KBM-7 (cell line): ENCODE measurements around the gene FGF1.

Source experiments
- DNase-seq: peaks from one replicate; pipeline ENCODE4 v3.0.0-alpha.2; 2015
- in situ Hi-C: fragments of 300-500 bp; cut with MboI; formaldehyde crosslinking; loops from 2 replicates; pipeline ENCODE4 v1.14.3; 2020; ENCODE audit warnings: low sequenced_read_pairs, low pct_unique_long_range_greater_than_20kb, mixed read lengths

FGF1 gene

DNA sequence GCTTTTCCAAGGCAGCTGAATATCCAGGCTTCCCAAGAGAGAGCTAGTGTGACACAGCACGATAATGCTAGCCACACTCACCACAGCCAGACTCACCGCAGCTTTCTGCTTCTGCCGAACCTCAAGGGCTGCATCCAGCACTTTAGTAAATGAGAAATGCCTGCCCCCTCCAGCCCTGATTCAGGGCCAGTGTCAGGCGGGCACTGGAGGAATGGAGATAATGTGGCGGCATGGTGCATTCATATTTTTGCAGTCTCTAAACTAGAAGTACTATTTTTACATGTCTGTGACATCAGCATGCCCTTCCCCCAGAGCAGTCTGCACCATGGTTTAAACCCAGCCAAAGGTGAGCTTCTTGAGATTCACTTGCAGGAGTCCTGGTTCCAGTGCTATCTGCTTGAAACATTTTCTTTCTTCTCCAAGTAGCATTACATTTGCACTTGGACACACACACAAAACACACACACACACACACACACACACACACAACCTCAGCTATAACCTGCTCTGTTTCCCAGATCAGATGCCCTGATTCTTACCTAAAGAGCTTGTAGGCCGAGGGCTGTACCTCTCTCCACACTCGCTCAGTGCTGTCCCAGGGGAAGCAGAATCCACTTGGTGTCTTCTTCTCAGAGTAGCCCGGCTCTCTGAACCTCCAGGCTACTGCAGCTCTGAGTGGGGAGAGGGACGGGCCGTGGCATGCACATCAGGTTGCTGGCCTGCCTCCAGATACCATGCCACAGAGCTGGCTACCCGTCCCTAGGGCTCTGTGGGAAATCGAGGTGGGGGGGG lies at the start of gene FGF1:
TSS of gene FGF1 (minus strand) at position 673 of the 792 bp plus-strand sequence. CDS start 71,963 bp downstream, outside the sequence.
- DNase-seq: no peak
- in situ Hi-C loops: loop anchor here (25.0 kb wide), 1 partner anchor 523 kb away; no protein-coding TSS in a partner anchor

- DNase-seq: no peak
- in situ Hi-C loops: loop anchor here (10.0 kb wide), 1 partner anchor 157 kb away; no protein-coding TSS in a partner anchor
Measured at GRCh38 chr5:142727735-142728047, 41.8 kb upstream of the FGF1 start.

DNA sequence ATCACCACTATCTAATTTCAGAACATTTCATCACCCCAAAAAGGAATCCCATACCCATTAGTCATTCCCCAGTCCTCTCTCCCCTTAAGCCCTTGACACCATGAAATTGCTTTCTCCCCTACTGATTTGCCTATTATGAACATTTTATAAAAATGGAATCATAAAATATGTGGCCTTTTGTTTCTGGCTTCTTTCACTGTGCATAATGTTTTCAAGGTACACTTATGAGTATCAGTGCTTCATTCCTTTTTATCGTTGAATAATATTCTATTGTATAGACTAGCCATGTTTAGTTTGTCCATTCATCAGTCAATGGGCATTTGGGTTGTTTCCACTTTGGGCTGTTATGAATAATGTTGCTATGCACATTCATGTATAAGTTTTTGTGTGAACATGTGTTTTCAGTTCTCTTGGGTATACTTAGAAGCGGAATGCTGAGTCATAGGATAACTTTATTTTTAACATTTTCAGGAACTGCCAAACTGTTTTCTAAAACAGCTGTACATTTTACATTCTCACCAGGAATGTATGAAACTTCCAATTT lies 40.4 kb upstream of the FGF1 start:
- in situ Hi-C loops: loop anchor here (10.0 kb wide), 1 partner anchor 159 kb away; no protein-coding TSS in a partner anchor
- DNase-seq: peak; percentile 23

- in situ Hi-C loops: loop anchor here (10.0 kb wide), 1 partner anchor 159 kb away; no protein-coding TSS in a partner anchor
- DNase-seq: no peak
Measured at GRCh38 chr5:142725231-142726187, 39.6 kb upstream of the FGF1 start.

- in situ Hi-C loops: loop anchor here (10.0 kb wide), 1 partner anchor 160 kb away; no protein-coding TSS in a partner anchor
- no peak for DNase-seq
Measured at GRCh38 chr5:142724821-142725220, 38.9 kb upstream of the FGF1 start.

- in situ Hi-C loops: loop anchor here (10.0 kb wide), 1 partner anchor 162 kb away; no protein-coding TSS in a partner anchor
- no peak for DNase-seq
Measured at GRCh38 chr5:142722896-142723295, 37.0 kb upstream of the FGF1 start.

DNA sequence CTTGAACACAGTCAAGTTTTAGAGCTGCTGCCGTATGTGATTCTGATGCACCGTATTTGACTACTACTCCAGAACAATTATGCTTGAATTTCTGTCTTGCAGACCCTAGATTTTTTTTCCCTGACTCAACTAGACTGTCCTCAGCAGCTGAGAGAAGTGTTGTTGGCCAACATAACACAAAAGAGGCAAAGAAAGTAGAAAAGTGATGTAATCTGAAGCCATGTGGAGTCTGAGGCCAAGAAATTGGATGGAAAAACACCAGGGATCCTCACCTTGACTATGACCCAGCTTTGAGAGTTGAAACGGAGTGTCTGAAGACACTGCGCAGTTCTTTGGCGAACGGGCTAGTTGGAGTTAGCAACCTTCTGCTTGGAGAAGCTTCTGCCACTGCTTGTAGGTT lies 36.3 kb upstream of the FGF1 start:
- no peak for DNase-seq
- in situ Hi-C loops: loop anchor here (10.0 kb wide), 1 partner anchor 163 kb away; no protein-coding TSS in a partner anchor

GRCh38 chr5:142720641-142721271 lies 34.9 kb upstream of the FGF1 start:
- no peak for DNase-seq
- in situ Hi-C loops: loop anchor here (10.0 kb wide), 1 partner anchor 164 kb away; no protein-coding TSS in a partner anchor

GRCh38 chr5:142719836-142720370 lies 34.0 kb upstream of the FGF1 start:
- no peak for DNase-seq
- in situ Hi-C loops: loop anchor here (10.0 kb wide), 1 partner anchor 165 kb away; no protein-coding TSS in a partner anchor

GRCh38 chr5:142717582-142718215 lies 31.8 kb upstream of the FGF1 start:
- DNase-seq: peak; percentile 38
- in situ Hi-C loops: no loop called here

DNA sequence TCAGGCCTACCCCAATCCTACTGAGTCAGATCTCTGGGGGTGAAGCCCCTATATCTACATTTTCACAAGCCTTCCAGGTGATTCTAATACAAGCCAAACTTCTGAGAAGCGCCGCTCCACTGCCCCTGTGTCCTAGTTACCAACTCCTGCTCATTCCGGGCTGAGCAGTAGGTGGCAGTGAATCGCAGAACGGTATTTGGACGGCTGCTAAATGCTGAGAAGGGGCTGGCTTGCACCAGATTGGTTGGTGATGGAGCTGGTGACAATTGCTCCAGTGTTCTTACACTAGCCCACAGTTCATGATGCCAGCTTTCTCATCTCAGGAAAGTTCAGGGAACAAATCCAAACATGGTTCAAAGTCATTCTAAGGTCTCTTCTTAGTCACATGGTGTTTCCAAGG lies 31.1 kb upstream of the FGF1 start:
- in situ Hi-C loops: no loop called here
- peak; percentile 64 for DNase-seq

- no peak for DNase-seq
- in situ Hi-C loops: no loop called here
Measured at GRCh38 chr5:142715291-142715690, 29.4 kb upstream of the FGF1 start.

GRCh38 chr5:142713121-142713706 lies 27.3 kb upstream of the FGF1 start:
- in situ Hi-C loops: no loop called here
- DNase-seq: peak; percentile 94

GRCh38 chr5:142703153-142703552 lies 17.3 kb upstream of the FGF1 start:
- DNase-seq: no peak
- in situ Hi-C loops: no loop called here

DNA sequence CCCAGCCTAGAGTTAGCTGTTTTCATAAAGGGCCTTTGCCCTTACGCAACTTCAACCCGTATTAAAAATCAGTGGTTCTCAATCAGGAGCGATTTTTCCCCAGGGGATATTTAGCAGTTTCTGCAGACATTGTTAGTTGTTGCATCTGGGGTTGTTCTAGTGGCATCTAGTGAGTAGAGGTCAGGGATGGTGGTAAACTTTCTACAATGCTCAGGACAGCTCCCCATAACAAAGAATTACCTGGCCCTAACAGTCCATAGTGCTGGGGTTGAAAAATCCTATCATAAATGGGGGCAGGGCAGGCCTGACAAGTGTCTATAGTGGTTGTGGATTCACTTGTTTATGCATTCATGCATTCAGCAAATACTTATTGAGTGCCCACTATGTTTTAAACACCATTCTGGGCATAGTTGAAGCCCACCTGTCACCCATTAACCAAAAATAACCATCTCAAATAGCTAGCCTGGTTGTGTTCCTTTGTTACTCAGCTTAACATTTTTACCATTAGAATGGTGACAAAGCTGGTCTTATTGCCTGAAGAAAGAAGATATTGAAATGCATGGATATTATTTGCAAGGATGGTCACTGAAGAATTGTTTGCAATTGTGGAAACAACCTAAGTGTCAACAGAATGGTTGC lies 15.9 kb upstream of the FGF1 start:
- no peak for DNase-seq
- in situ Hi-C loops: no loop called here

GRCh38 chr5:142700566-142700965 lies 14.7 kb upstream of the FGF1 start:
- DNase-seq: no peak
- in situ Hi-C loops: no loop called here

- DNase-seq: peak; percentile 95
- in situ Hi-C loops: loop anchor here (25.0 kb wide), 1 partner anchor 537 kb away; no protein-coding TSS in a partner anchor
Measured at GRCh38 chr5:142699184-142699720, 13.4 kb upstream of the FGF1 start.
